H9 (cell line): ENCODE measurements around the gene MED27. TPM values are rescaled to one million over a fixed set of nuclear protein-coding genes. Genes with fewer than 3 reads are reported as not detected.

ENCODE experiments used
- DNase-seq: peaks from one replicate; pipeline ENCODE4 v3.0.0-alpha.2; 2017
- H2AFZ ChIP-seq: one replicate; pipeline ENCODE4 v1.6.1; 2013; ENCODE audit warnings: mild to moderate bottlenecking, low read length, control low read depth, moderate library complexity
- H2AK5ac ChIP-seq: 2 replicates; pipeline ENCODE4 v1.6.1; 2013; ENCODE audit warnings: low read length, control low read depth, mixed read lengths; ENCODE audit not compliant: insufficient read length
- H2BK120ac ChIP-seq: one replicate; pipeline ENCODE4 v1.6.1; 2013; ENCODE audit warnings: low read depth, mild to moderate bottlenecking, low read length, control low read depth, inconsistent platforms; ENCODE audit not compliant: poor library complexity, severe bottlenecking
- H2BK12ac ChIP-seq: 2 replicates; pipeline ENCODE4 v1.6.1; 2013; ENCODE audit warnings: low read length, control low read depth, mixed read lengths, low read depth; ENCODE audit not compliant: insufficient read length
- H2BK15ac ChIP-seq: 2 replicates; pipeline ENCODE4 v1.6.1; 2013; ENCODE audit warnings: low read depth, low read length, control low read depth
- H2BK20ac ChIP-seq: one replicate; pipeline ENCODE4 v1.6.1; 2013; ENCODE audit warnings: low read depth, mild to moderate bottlenecking, low read length, control low read depth, inconsistent platforms; ENCODE audit not compliant: poor library complexity, severe bottlenecking
- H2BK5ac ChIP-seq: 2 replicates; pipeline ENCODE4 v1.6.1; 2013; ENCODE audit warnings: low read length, control low read depth, mixed read lengths; ENCODE audit not compliant: insufficient read length
- H3K14ac ChIP-seq: 2 replicates; pipeline ENCODE4 v1.6.1; 2013; ENCODE audit warnings: low read length, control low read depth; ENCODE audit not compliant: insufficient read depth
- H3K18ac ChIP-seq: 2 replicates; pipeline ENCODE4 v1.6.1; 2013; ENCODE audit warnings: low read depth, mild to moderate bottlenecking, mixed read lengths, low read length, control low read depth; ENCODE audit not compliant: insufficient read length
- H3K23ac ChIP-seq: 2 replicates; pipeline ENCODE4 v1.6.1; 2013; ENCODE audit warnings: low read length, control low read depth, mixed read lengths, low read depth; ENCODE audit not compliant: insufficient read length
- H3K23me2 ChIP-seq: 2 replicates; pipeline ENCODE4 v1.6.1; 2013; ENCODE audit warnings: low read depth, mild to moderate bottlenecking, mixed read lengths, low read length, control low read depth; ENCODE audit not compliant: insufficient read length, poor library complexity, severe bottlenecking
- H3K27ac ChIP-seq: 2 replicates; pipeline ENCODE4 v1.5.1; 2013; ENCODE audit warnings: low read length, control low read depth, mixed read lengths, low read depth; ENCODE audit not compliant: insufficient read length
- H3K27me3 ChIP-seq: 2 replicates; pipeline ENCODE4 v1.6.1; 2013; ENCODE audit warnings: low read length, control low read depth, inconsistent platforms; ENCODE audit not compliant: insufficient read depth
- H3K4ac ChIP-seq: 2 replicates; pipeline ENCODE4 v1.6.1; 2013; ENCODE audit warnings: low read depth, mild to moderate bottlenecking, control low read depth, inconsistent platforms, low read length, moderate library complexity
- H3K4me1 ChIP-seq: 2 replicates; pipeline ENCODE4 v1.6.1; 2013; ENCODE audit warnings: low read length, control low read depth, inconsistent platforms; ENCODE audit not compliant: insufficient read depth
- H3K4me2 ChIP-seq: 2 replicates; pipeline ENCODE4 v1.6.1; 2013; ENCODE audit warnings: low read length, control low read depth, mixed read lengths; ENCODE audit not compliant: insufficient read length, insufficient read depth
- H3K56ac ChIP-seq: 2 replicates; pipeline ENCODE4 v1.6.1; 2013; ENCODE audit warnings: low read depth, mild to moderate bottlenecking, mixed read lengths, low read length, control low read depth; ENCODE audit not compliant: insufficient read length
- H3K79me1 ChIP-seq: 2 replicates; pipeline ENCODE4 v1.6.1; 2013; ENCODE audit warnings: low read depth, mild to moderate bottlenecking, moderate library complexity, low read length, control low read depth, inconsistent platforms; ENCODE audit not compliant: insufficient read depth, poor library complexity, severe bottlenecking
- H3K79me2 ChIP-seq: 2 replicates; pipeline ENCODE4 v1.6.1; 2013; ENCODE audit warnings: low read length, control low read depth, inconsistent platforms; ENCODE audit not compliant: insufficient read depth
- H3K9ac ChIP-seq: 2 replicates; pipeline ENCODE4 v1.6.1; 2013; ENCODE audit warnings: low read length, control low read depth, mixed read lengths; ENCODE audit not compliant: insufficient read length; ENCODE audit errors: extremely low read depth
- H3K9me3 ChIP-seq: one replicate; pipeline ENCODE4 v1.6.1; 2013; ENCODE audit warnings: low read depth, low read length, inconsistent platforms; ENCODE audit not compliant: control insufficient read depth
- H3T11ph ChIP-seq: one replicate; pipeline ENCODE4 v1.6.1; 2013; ENCODE audit warnings: mild to moderate bottlenecking, low read length, control low read depth, inconsistent platforms
- H4K20me1 ChIP-seq: one replicate; pipeline ENCODE4 v1.6.1; 2013; ENCODE audit not compliant: control insufficient read depth, insufficient read length, insufficient read depth
- H4K5ac ChIP-seq: 2 replicates; pipeline ENCODE4 v1.6.1; 2013; ENCODE audit warnings: low read depth, mild to moderate bottlenecking, mixed read lengths, low read length, control low read depth; ENCODE audit not compliant: insufficient read length
- H4K8ac ChIP-seq: replicated peaks from 2 replicates; pipeline ENCODE4 v1.6.1; 2013; ENCODE audit warnings: low read length, control low read depth, mixed read lengths, low read depth; ENCODE audit not compliant: insufficient read length
- H4K91ac ChIP-seq: 2 replicates; pipeline ENCODE4 v1.6.1; 2013; ENCODE audit warnings: low read depth, mild to moderate bottlenecking, moderate library complexity, mixed read lengths, low read length, control low read depth; ENCODE audit not compliant: insufficient read length
- H3K27ac Mint-ChIP-seq, 3 experiments: 2 replicates in 2 of 3; 3 replicates in 1 of 3; pipeline ENCODE4 v1.8.0; 2020 to 2021; ENCODE audit warnings: mixed read lengths in 3 of 3, mild to moderate bottlenecking in 1 of 3, moderate library complexity in 1 of 3
- H3K27me3 Mint-ChIP-seq: 2 replicates; pipeline ENCODE4 v1.8.0; 2021; ENCODE audit warnings: low read depth, mild to moderate bottlenecking, moderate library complexity, mixed read lengths
- H3K36me3 Mint-ChIP-seq, 3 experiments: 2 replicates in 2 of 3; 3 replicates in 1 of 3; pipeline ENCODE4 v1.8.0; 2020 to 2021; ENCODE audit warnings: low read depth in 3 of 3, mixed read lengths in 3 of 3; ENCODE audit not compliant: insufficient read depth in 1 of 3
- H3K4me1 Mint-ChIP-seq, 2 experiments: 2 replicates each; pipeline ENCODE4 v1.8.0; 2020; ENCODE audit warnings: mixed read lengths in 2 of 2
- H3K4me3 Mint-ChIP-seq, 2 experiments: 2 replicates in 1 of 2; 3 replicates in 1 of 2; pipeline ENCODE4 v1.8.0; 2020 to 2021; ENCODE audit warnings: mild to moderate bottlenecking in 2 of 2, mixed read lengths in 2 of 2, moderate library complexity in 1 of 2
- H3K9me3 Mint-ChIP-seq, 2 experiments: 2 replicates in 1 of 2; 3 replicates in 1 of 2; pipeline ENCODE4 v1.8.0; 2020; ENCODE audit warnings: mild to moderate bottlenecking in 2 of 2, mixed read lengths in 2 of 2, moderate library complexity in 1 of 2
- WGBS: extraction: QIAGEN DNeasy Blood & Tissue Kit; methylation state at CpG from one replicate; pipeline ENCODE4 v1.1.7; 2013; ENCODE audit warnings: missing lambda C conversion rate, low lambda C conversion rate, mixed read lengths; ENCODE audit not compliant: insufficient read length; ENCODE audit errors: extremely low coverage; 5-methylcytosine and 5-hydroxymethylcytosine counted together
- total RNA-seq: library from RNA; stranded (reverse); gene quantifications from 2 replicates; pipeline ENCODE4 v1.2.1, GENCODE V29; 2021
- TF ChIP-seq, protein P1 (sequence below): fragments of 200-600 bp; sonication (generic); conservative IDR thresholded peaks from 3 replicates; pipeline ENCODE4 v1.8.0; 2021; ENCODE audit warnings: antibody characterized with exemption, mild to moderate bottlenecking

Gene MED27
- total RNA-seq, 1 experiment from 2014 or later: 33.5 TPM

DNA sequence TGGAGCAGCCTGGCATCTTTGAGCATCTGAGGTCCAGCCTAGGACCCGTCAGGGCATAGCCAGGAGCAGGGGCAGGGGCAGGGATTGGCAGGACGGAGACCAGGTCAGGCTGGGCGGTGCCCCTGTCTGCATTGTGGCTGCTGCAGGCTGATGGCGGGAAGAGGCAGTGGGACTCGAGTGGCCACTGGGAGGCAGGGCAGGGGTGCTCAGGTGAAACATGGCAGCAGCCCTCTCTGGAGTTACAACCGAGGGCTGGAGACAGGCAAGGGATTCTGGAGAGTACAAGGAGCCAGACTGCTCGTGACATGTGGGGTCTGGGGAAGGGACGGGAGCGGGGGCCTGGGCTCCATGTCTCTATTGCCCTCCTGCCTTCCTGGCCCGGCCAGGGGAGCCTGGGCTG, 242.4 kb downstream of the MED27 start:
- H3K36me3 Mint-ChIP-seq: peaks cover 0 to 9% (median 3%) of the 10 kb centered on the region in 3 experiments; a peak in 3 of 7 replicates
- H3K9ac ChIP-seq: no peak overlapping the region
- H2AFZ ChIP-seq: no peak overlapping the region
- no peaks in the 10 kb centered on the region for H3K79me1 ChIP-seq
- no peak overlapping the region for H3K23ac ChIP-seq
- H3K56ac ChIP-seq: no peak overlapping the region
- H3T11ph ChIP-seq: no peak overlapping the region
- no peak overlapping the region for H3K4me2 ChIP-seq
- H3K27ac Mint-ChIP-seq: no peak overlapping the region
- no peak overlapping the region for H2BK12ac ChIP-seq
- no peaks in the 10 kb centered on the region for H3K9me3 ChIP-seq
- no peak overlapping the region for H2AK5ac ChIP-seq
- H3K14ac ChIP-seq: no peak overlapping the region
- H3K9me3 Mint-ChIP-seq: peaks cover 7 to 8% of the 10 kb centered on the region in 2 experiments
- H3K4me1 Mint-ChIP-seq: peaks cover 2 to 33% of the 10 kb centered on the region in 2 experiments; a peak in 3 of 4 replicates
- peaks cover 5% of the 10 kb centered on the region; the same call in 1 of the 2 replicates for H3K27me3 Mint-ChIP-seq
- H3K4ac ChIP-seq: no peak overlapping the region
- H3K27ac ChIP-seq: no peak overlapping the region
- H3K4me3 Mint-ChIP-seq: no peak overlapping the region
- peak; percentile 67 for DNase-seq
- H2BK120ac ChIP-seq: no peak overlapping the region
- no peak overlapping the region for H4K8ac ChIP-seq
- H3K4me1 ChIP-seq: no peaks in the 10 kb centered on the region
- H2BK5ac ChIP-seq: no peak overlapping the region
- no peak overlapping the region for H4K5ac ChIP-seq
- no peaks in the 10 kb centered on the region for H3K79me2 ChIP-seq
- no peaks in the 10 kb centered on the region for H4K20me1 ChIP-seq
- no peak overlapping the region for H4K91ac ChIP-seq
- no peak overlapping the region for H2BK20ac ChIP-seq
- no peaks in the 10 kb centered on the region for H3K27me3 ChIP-seq
- no peak overlapping the region for H2BK15ac ChIP-seq
- no peaks in the 10 kb centered on the region for H3K23me2 ChIP-seq
- TF ChIP-seq, protein P1, sequence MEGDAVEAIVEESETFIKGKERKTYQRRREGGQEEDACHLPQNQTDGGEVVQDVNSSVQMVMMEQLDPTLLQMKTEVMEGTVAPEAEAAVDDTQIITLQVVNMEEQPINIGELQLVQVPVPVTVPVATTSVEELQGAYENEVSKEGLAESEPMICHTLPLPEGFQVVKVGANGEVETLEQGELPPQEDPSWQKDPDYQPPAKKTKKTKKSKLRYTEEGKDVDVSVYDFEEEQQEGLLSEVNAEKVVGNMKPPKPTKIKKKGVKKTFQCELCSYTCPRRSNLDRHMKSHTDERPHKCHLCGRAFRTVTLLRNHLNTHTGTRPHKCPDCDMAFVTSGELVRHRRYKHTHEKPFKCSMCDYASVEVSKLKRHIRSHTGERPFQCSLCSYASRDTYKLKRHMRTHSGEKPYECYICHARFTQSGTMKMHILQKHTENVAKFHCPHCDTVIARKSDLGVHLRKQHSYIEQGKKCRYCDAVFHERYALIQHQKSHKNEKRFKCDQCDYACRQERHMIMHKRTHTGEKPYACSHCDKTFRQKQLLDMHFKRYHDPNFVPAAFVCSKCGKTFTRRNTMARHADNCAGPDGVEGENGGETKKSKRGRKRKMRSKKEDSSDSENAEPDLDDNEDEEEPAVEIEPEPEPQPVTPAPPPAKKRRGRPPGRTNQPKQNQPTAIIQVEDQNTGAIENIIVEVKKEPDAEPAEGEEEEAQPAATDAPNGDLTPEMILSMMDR: peak; percentile 51; the same call in 2 of the 3 replicates
- no peak overlapping the region for H3K18ac ChIP-seq
- WGBS: no CpG with 5 or more reads among the region's 10 CpGs
